ENCODE results near the gene NLRC5. TPM values are rescaled to one million over a fixed set of nuclear protein-coding genes. Genes with fewer than 3 reads are reported as not detected.

Gene NLRC5
- total and polyA plus RNA-seq, 9 of the 15 experiments (the other 6 are each of a cell fraction or from before 2014, with no cell fraction given) = 0.59 to 0.71 TPM; not detected in 7

DNA sequence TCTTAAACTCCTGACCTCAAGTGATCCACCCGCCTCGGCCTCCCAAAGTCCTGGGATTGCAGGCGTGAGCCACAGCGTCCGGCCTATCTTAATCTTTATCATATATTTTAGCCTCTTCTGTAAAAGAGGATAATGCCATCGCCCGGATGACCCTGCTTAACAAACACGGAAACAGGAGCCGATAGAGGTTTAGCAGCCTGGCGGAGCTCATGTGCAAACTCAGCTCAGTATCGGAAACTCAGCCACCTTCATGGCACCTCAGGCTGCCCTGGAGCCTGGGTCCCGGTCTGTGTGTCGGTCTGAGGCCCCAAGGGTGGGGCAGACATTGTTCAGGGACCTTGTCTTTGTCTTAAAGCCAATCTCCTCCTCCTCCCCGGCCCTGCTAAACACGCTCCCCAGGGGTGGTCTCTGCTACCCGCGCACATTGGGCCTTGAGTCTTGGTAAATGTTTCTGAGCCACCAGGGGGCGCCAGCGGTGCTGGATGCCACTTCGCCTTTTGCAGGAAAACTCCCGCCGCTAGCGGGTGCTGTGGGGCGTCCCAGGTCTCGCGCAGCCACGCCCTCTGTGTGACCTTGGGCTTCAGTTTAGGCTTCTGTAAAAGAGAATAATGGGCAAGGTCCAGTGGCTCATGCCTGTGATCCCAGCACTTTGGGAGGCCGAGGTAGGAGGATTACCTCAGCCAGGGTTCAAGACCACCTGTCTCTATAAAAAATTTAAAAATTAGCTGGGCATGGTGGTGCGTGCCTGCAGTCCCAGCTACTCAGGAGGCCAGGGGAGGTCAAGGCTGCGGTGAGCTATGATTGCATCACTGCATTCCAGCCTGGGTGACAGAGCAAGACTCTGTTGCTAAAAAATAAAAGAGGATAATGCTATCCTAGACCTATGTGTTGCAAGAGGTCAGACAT lies 24.9 kb upstream of the NLRC5 start (continued):
- TF ChIP-seq, protein P1, sequence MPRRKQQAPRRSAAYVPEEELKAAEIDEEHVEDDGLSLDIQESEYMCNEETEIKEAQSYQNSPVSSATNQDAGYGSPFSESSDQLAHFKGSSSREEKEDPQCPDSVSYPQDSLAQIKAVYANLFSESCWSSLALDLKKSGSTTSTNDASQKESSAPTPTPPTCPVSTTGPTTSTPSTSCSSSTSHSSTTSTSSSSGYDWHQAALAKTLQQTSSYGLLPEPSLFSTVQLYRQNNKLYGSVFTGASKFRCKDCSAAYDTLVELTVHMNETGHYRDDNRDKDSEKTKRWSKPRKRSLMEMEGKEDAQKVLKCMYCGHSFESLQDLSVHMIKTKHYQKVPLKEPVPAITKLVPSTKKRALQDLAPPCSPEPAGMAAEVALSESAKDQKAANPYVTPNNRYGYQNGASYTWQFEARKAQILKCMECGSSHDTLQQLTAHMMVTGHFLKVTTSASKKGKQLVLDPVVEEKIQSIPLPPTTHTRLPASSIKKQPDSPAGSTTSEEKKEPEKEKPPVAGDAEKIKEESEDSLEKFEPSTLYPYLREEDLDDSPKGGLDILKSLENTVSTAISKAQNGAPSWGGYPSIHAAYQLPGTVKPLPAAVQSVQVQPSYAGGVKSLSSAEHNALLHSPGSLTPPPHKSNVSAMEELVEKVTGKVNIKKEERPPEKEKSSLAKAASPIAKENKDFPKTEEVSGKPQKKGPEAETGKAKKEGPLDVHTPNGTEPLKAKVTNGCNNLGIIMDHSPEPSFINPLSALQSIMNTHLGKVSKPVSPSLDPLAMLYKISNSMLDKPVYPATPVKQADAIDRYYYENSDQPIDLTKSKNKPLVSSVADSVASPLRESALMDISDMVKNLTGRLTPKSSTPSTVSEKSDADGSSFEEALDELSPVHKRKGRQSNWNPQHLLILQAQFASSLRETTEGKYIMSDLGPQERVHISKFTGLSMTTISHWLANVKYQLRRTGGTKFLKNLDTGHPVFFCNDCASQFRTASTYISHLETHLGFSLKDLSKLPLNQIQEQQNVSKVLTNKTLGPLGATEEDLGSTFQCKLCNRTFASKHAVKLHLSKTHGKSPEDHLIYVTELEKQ (CRISPR knock-in tag; IDR thresholded peaks at IDR 0.05) = no peak
- TF ChIP-seq ETS2 (tag; IDR thresholded peaks at IDR 0.05; ENCODE audit: borderline replicate concordance, poor library complexity, severe bottlenecking) (no peak), POLR3G (IDR thresholded peaks at IDR 0.05; ENCODE audit: extremely low read depth, insufficient read length, insufficient replicate concordance) (no peak), ZNF134 (CRISPR knock-in tag; conservative IDR thresholded peaks at IDR 0.05) (no peak), CREB3L1 (IDR thresholded peaks at IDR 0.05; ENCODE audit: borderline replicate concordance, low read depth) (no peak; the same call in 1 of the 2 replicates), ZNF197 (CRISPR knock-in tag; IDR thresholded peaks at IDR 0.05; ENCODE audit: low read depth) (no peak), ATF4 (CRISPR knock-in tag; IDR thresholded peaks at IDR 0.05) (0 out of 2 replicates have a peak, but pooled peaks have one; percentile 22), RERE (CRISPR knock-in tag; IDR thresholded peaks at IDR 0.05; ENCODE audit: borderline replicate concordance) (no peak), POLR2H (tag; IDR thresholded peaks at IDR 0.05; ENCODE audit: low read depth) (no peak), CREB1 (IDR thresholded peaks at IDR 0.05) (no peak; the same call in 1 of the 2 replicates), CREB1 (CRISPR knock-in tag; IDR thresholded peaks at IDR 0.05) (no peak), PHTF2 (CRISPR knock-in tag; IDR thresholded peaks at IDR 0.05) (no peak), MCM3 (IDR thresholded peaks at IDR 0.05) (no peak)
